K562 (cell line): ENCODE measurements around the gene ANKRD34A. TPM values are rescaled to one million over a fixed set of nuclear protein-coding genes. Genes with fewer than 3 reads are reported as not detected.
A peak's percentile ranks its signal among the peaks of the same experiment; 100 is the strongest.

ENCODE experiments used
- ATAC-seq: fragments of 200-7000 bp; cut with Tn5 transposase; 3 replicates; pipeline ENCODE4 v1.9.1; 2020; ENCODE audit warnings: moderate library complexity
- BruUV-seq: library from RNA; stranded (reverse); fragments of 400-500 nt; replicated peaks from 2 replicates; lab custom pipeline; 2021; lab: Mats Ljungman, UMichigan
- CTCF ChIA-PET: fragments of 300-600 bp; formaldehyde crosslinking; extraction: SDS; loops from one replicate; lab custom pipeline; 2021; ENCODE audit warnings: low intra/inter-chr PET ratio; lab: Yijun Ruan, JAX
- POLR2A ChIA-PET: fragments of 300-600, 350-650 bp; sonication (Branson Sonifier 250); formaldehyde crosslinking; extraction: SDS; loops from one replicate; lab custom pipeline; 2021; ENCODE audit warnings: antibody characterized with exemption, inconsistent platforms; lab: Yijun Ruan, JAX
- DNase-seq, 4 experiments: peaks; one replicate each; pipeline versions ENCODE4 v3.0.0 to v3.0.0-alpha.2; 2011 to 2018; ENCODE audit warnings: low spot score in 3 of 4, mixed read lengths in 3 of 4; ENCODE audit errors: extremely low read depth in 1 of 4
- FAIRE-seq: peaks from 2 replicates; lab custom pipeline; 2011; peaks lifted over from hg19 to GRCh38; lab: Jason Lieb, UNC
- H2AFZ ChIP-seq: 2 replicates; pipeline ENCODE4 v1.6.0; 2011; ENCODE audit warnings: low read depth, low read length, control low read depth, inconsistent platforms
- H3K27ac ChIP-seq: fragments of 200-600 bp; 3 replicates; pipeline ENCODE4 v1.8.0; 2011; ENCODE audit warnings: low read depth, mild to moderate bottlenecking, control low read depth, inconsistent platforms, low read length, moderate library complexity, mixed read lengths; ENCODE audit errors: extremely low read depth
- H3K27me3 ChIP-seq, 2 experiments: fragments of 300-600 bp in 1 of 2; 2 replicates in 1 of 2; 3 replicates in 1 of 2; pipeline versions ENCODE4 v1.6.0 to v1.8.0; 2011; ENCODE audit warnings: inconsistent platforms in 2 of 2, low read length in 2 of 2, mild to moderate bottlenecking in 1 of 2, mixed read lengths in 1 of 2, moderate library complexity in 1 of 2; ENCODE audit not compliant: control insufficient read depth in 2 of 2, insufficient read depth in 2 of 2
- H3K36me3 ChIP-seq: fragments of 300-600 bp; 3 replicates; pipeline ENCODE4 v1.8.0; 2011; ENCODE audit warnings: mild to moderate bottlenecking, low read length, inconsistent platforms; ENCODE audit not compliant: control insufficient read depth, insufficient read depth
- H3K4me1 ChIP-seq, 2 experiments: fragments of 200-600 bp in 1 of 2; replicated peaks in 1 of 2; 2 replicates in 1 of 2; 3 replicates in 1 of 2; pipeline versions ENCODE4 v1.5.1 to v1.8.0; 2011; ENCODE audit warnings: inconsistent platforms in 2 of 2, low read length in 2 of 2, mild to moderate bottlenecking in 1 of 2, mixed read lengths in 1 of 2, moderate library complexity in 1 of 2; ENCODE audit not compliant: control insufficient read depth in 2 of 2, insufficient read depth in 2 of 2
- H3K4me2 ChIP-seq: 2 replicates; pipeline ENCODE4 v1.6.1; 2011; ENCODE audit warnings: low read length, control low read depth, inconsistent platforms, mixed read lengths; ENCODE audit not compliant: insufficient read depth
- H3K4me3 ChIP-seq: fragments of 200-600 bp; sonication (generic), shearing (Covaris generic); 2 replicates; pipeline ENCODE4 v1.5.1; 2016; ENCODE audit warnings: control low read depth, inconsistent platforms
- H3K79me2 ChIP-seq: fragments of 200-600 bp; 3 replicates; pipeline ENCODE4 v1.8.0; 2011; ENCODE audit warnings: low read length, inconsistent platforms; ENCODE audit not compliant: control insufficient read depth, insufficient read depth
- H3K9ac ChIP-seq, 2 experiments: 2 replicates each; pipeline versions ENCODE4 v1.6.0 to v1.6.1; 2011; ENCODE audit warnings: low read depth in 2 of 2, low read length in 2 of 2, control low read depth in 1 of 2, inconsistent platforms in 1 of 2, mild to moderate bottlenecking in 1 of 2, mixed read lengths in 1 of 2; ENCODE audit not compliant: insufficient read depth in 1 of 2
- H3K9me1 ChIP-seq: one replicate; pipeline ENCODE4 v1.6.0; 2011; ENCODE audit warnings: inconsistent platforms, mild to moderate bottlenecking, low read length, moderate library complexity; ENCODE audit not compliant: control insufficient read depth, insufficient read depth
- H3K9me3 ChIP-seq: replicated peaks from 2 replicates; pipeline ENCODE4 v1.5.1; 2011; ENCODE audit warnings: low read depth, low read length, inconsistent platforms; ENCODE audit not compliant: control insufficient read depth, insufficient read depth
- H4K20me1 ChIP-seq: replicated peaks from 2 replicates; pipeline ENCODE4 v1.6.1; 2011; ENCODE audit warnings: low read length, inconsistent platforms, mixed read lengths; ENCODE audit not compliant: control insufficient read depth, insufficient read depth
- ATF1 ChIP-seq, 2 experiments: fragments of 450-650 bp in 1 of 2; IDR thresholded peaks; 2 replicates each; pipeline ENCODE4 v1.6.1; 2016; ENCODE audit warnings: missing compliant biosample characterization in 1 of 2, missing genetic modification characterization in 1 of 2
- BCOR ChIP-seq: fragments of 450-650 bp; IDR thresholded peaks from 2 replicates; pipeline ENCODE4 v1.6.1; 2016
- C11orf30 ChIP-seq: fragments of 450-650 bp; IDR thresholded peaks from 2 replicates; pipeline ENCODE4 v1.6.1; 2016; ENCODE audit warnings: low read depth, mild to moderate bottlenecking
- EGR1 ChIP-seq: fragments of 450-650 bp; conservative IDR thresholded peaks from 2 replicates; pipeline ENCODE4 v1.6.1; 2017; ENCODE audit warnings: mild to moderate bottlenecking
- PCBP1 ChIP-seq: fragments of 200-400 bp; formaldehyde crosslinking; IDR thresholded peaks from 2 replicates; pipeline ENCODE4 v1.6.1; 2018; ENCODE audit warnings: mild to moderate bottlenecking, low read depth, low read length; ENCODE audit not compliant: poor library complexity, severe bottlenecking
- POLR2G ChIP-seq: fragments of 200-400 bp; formaldehyde crosslinking; IDR thresholded peaks from 2 replicates; pipeline ENCODE4 v1.6.1; 2017; ENCODE audit warnings: low read depth, mild to moderate bottlenecking, antibody characterized with exemption, low read length, moderate library complexity
- SAP30 ChIP-seq: fragments of 200-600 bp; sonication (generic); IDR thresholded peaks from 2 replicates; pipeline ENCODE4 v1.6.1; 2012; ENCODE audit warnings: borderline replicate concordance, low read depth, mild to moderate bottlenecking, moderate library complexity, low read length, control low read depth, inconsistent platforms; ENCODE audit not compliant: insufficient read depth, poor library complexity, severe bottlenecking
- TOE1 ChIP-seq, 2 experiments: fragments of 450-650 bp in 1 of 2; sonication (generic) in 1 of 2; formaldehyde crosslinking in 1 of 2; IDR thresholded peaks; 2 replicates each; pipeline versions ENCODE4 v1.7.1 to v1.8.0; 2016 to 2022; ENCODE audit warnings: borderline replicate concordance in 2 of 2, mild to moderate bottlenecking in 2 of 2, antibody characterized with exemption in 1 of 2, inconsistent platforms in 1 of 2, low read depth in 1 of 2, missing genetic modification reagents in 1 of 2, moderate library complexity in 1 of 2
- ZNF263 ChIP-seq: sonication (generic); formaldehyde crosslinking; IDR thresholded peaks from 2 replicates; pipeline ENCODE4 v1.8.0; 2022; ENCODE audit warnings: mild to moderate bottlenecking, missing genetic modification reagents, borderline replicate concordance
- WGBS: fragments of 100-300 bp; shearing (Covaris generic); methylation state at CpG from one replicate; pipeline ENCODE4 v1.1.6; 2016; ENCODE audit warnings: low coverage, mixed read lengths; ENCODE audit not compliant: insufficient coverage; ENCODE audit errors: missing lambda C conversion rate; 5-methylcytosine and 5-hydroxymethylcytosine counted together
- in situ Hi-C: fragments of 300-500 bp; cut with MboI; formaldehyde crosslinking; loops from 4 replicates; pipeline ENCODE4 v1.15.0; 2018; ENCODE audit warnings: inconsistent platforms, mixed read lengths
- intact Hi-C: fragments of 100-400 bp; cut with micrococcal nuclease; formaldehyde crosslinking; loops from 2 replicates; pipeline ENCODE4 v1.14.2; 2022
- polyA plus RNA-seq, 8 experiments: library from polyadenylated mRNA; depleted of rRNA in 4 of 8; stranded (reverse) in 5 of 8; unstranded in 3 of 8; fragments of >200 nt; fragmentation: Nextera tagmentation in 2 of 8; fragmentation: Illumina TruSeq in 1 of 8; extraction: Ambion mirVana in 2 of 8; extraction: Trizol in 1 of 8; gene quantifications; 2 replicates each; pipeline versions ENCODE4 v1.2.1 to v1.2.3, GENCODE V29; 2011 to 2014; ENCODE audit warnings: inconsistent platforms in 1 of 8, missing spikeins in 1 of 8
- total RNA-seq, 7 experiments: library from RNA; depleted of rRNA in 6 of 7; stranded (reverse); fragments of >200 nt in 6 of 7; fragmentation: Illumina TruSeq in 2 of 7; extraction: Trizol in 2 of 7; gene quantifications; 2 replicates each; pipeline versions ENCODE4 v1.2.1 to v1.2.3, GENCODE V29; 2011 to 2021; ENCODE audit warnings: low replicate concordance in 1 of 7
- TF ChIP-seq, protein P1 (sequence below): fragments of 250-450 bp; sonication (Bioruptor Pico); IDR thresholded peaks from 2 replicates; pipeline ENCODE4 v1.4.0; 2020; ENCODE audit warnings: mild to moderate bottlenecking
- TF ChIP-seq, protein P2 (sequence below): fragments of 200-800 bp; sonication (Bioruptor generic); IDR thresholded peaks from 2 replicates; pipeline ENCODE4 v1.6.1; 2017; ENCODE audit warnings: missing genetic modification characterization, missing compliant biosample characterization

The ANKRD34A gene
- total and polyA plus RNA-seq, 9 of the 15 experiments (the other 6 are each of a cell fraction or from before 2014, with no cell fraction given), result 0.06 to 1.6 (median 0.43) TPM

DNA sequence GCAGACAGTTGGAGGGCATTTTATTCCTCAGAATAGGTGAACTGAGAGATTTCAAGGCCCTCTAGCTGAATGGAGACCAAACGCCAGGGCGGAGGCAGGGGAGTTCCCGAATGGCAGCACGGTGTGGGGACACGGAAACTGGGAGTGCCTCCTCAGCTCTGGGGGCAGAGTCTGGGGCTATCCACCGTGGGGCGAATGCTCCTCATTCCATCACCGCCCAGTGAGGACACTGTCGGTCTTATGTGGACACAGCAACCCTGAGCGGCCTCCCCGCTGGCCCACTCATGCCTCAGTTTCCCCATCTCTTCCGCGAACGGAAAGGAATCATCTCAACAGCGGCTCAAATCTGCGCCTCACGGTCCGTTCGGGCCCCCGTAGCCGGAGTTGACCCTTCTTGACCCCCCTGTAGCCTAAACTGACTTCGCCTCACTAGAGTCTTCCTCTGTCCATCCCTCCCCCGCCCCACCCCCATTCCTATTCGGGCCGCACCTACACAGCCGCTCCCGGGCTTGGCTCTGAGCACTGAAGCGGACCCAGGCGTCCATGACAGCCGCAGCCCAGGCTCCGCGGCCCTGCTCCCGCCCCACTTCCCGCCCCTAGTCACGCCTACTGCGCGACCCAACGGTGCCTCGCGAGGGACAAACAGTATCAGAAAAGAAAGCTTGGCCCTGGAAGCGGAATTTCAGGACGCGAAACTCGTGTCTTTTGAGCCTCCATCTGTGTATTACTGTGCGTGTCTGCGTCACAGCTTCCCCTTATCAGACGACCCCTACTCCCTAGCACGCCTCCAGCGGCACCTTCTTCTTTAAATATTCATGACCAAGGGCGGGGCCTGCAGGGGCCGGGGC is 46.0 kb downstream of the ANKRD34A start, which contains the start of gene PEX11B:
Gene PEX11B (minus strand): TSS at position 574 of the 848 bp plus-strand sequence. CDS start 29 bp downstream, at position 545.
- DNase-seq, result peak; percentile 84 to 92 (median 88)
- H3K4me3 ChIP-seq, result peak within 1 kb of the TSS; percentile 63
- H3K36me3 ChIP-seq, result peaks cover 21% of the 10 kb centered on the region; the same call in 2 of the 3 replicates
- peaks cover 8% of the 10 kb centered on the region for H3K79me2 ChIP-seq
- H3K27ac ChIP-seq, result peak within 1 kb of the TSS; percentile 96
- H3K9ac ChIP-seq, result peak within 1 kb of the TSS; percentile 85 to 90
- BruUV-seq, result no TSS peak
- no peaks in the 10 kb centered on the region for H3K9me3 ChIP-seq
- H3K27me3 ChIP-seq, result no peaks in the 10 kb centered on the region
- FAIRE-seq, result peak; percentile 84
- in situ Hi-C loops, result no loop called here
- H2AFZ ChIP-seq, result peak within 1 kb of the TSS; percentile 98
- POLR2A ChIA-PET, result interaction anchor here (0.9 to 2.3 kb wide), 9 partner anchors 9 to 98 kb away, joined by 3 to 18 read pairs (median 5); partner anchors contain the start of genes ANKRD34A, PIAS3, POLR3GL and RBM8A
- no peaks in the 10 kb centered on the region for H3K9me1 ChIP-seq
- peak within 1 kb of the TSS; percentile 93 for H3K4me2 ChIP-seq
- CTCF ChIA-PET, result interaction anchor here (0.7 kb wide), 1 partner anchor 95 kb away, joined by 3 read pairs; no protein-coding TSS in a partner anchor
- intact Hi-C loops, result no loop called here
- WGBS, result 0% methylated on average over 46 of the region's 51 CpGs
- H4K20me1 ChIP-seq, result no peaks in the 10 kb centered on the region
- peaks cover 7 to 23% of the 10 kb centered on the region in 2 experiments; a peak in 4 of 5 replicates for H3K4me1 ChIP-seq
- peak; percentile 86 for ATAC-seq
- peak; percentile 47 for TF ChIP-seq SAP30
- TF ChIP-seq C11orf30, result peak; percentile 76
- peak; percentile 92 for TF ChIP-seq TOE1 (IDR thresholded peaks at IDR 0.05; ENCODE audit: borderline replicate concordance)
- no peak for TF ChIP-seq TOE1 (CRISPR knock-in tag; IDR thresholded peaks at IDR 0.05; ENCODE audit: borderline replicate concordance, low read depth)
- TF ChIP-seq PCBP1, result peak; percentile 53
- TF ChIP-seq, protein P1, sequence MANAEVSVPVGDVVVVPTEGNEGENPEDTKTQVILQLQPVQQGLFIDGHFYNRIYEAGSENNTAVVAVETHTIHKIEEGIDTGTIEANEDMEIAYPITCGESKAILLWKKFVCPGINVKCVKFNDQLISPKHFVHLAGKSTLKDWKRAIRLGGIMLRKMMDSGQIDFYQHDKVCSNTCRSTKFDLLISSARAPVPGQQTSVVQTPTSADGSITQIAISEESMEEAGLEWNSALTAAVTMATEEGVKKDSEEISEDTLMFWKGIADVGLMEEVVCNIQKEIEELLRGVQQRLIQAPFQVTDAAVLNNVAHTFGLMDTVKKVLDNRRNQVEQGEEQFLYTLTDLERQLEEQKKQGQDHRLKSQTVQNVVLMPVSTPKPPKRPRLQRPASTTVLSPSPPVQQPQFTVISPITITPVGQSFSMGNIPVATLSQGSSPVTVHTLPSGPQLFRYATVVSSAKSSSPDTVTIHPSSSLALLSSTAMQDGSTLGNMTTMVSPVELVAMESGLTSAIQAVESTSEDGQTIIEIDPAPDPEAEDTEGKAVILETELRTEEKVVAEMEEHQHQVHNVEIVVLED (CRISPR knock-in tag), result peak; percentile 44
- peak; percentile 58; the same call in 1 of the 2 replicates for TF ChIP-seq BCOR
- TF ChIP-seq POLR2G, result peak; percentile 83
- no peak for TF ChIP-seq EGR1
- TF ChIP-seq ZNF263, result peak; percentile 59
- TF ChIP-seq ATF1 (CRISPR knock-in tag; IDR thresholded peaks at IDR 0.05), result no peak
- TF ChIP-seq ATF1 (tag; IDR thresholded peaks at IDR 0.05), result peak; percentile 68
- TF ChIP-seq, protein P2, sequence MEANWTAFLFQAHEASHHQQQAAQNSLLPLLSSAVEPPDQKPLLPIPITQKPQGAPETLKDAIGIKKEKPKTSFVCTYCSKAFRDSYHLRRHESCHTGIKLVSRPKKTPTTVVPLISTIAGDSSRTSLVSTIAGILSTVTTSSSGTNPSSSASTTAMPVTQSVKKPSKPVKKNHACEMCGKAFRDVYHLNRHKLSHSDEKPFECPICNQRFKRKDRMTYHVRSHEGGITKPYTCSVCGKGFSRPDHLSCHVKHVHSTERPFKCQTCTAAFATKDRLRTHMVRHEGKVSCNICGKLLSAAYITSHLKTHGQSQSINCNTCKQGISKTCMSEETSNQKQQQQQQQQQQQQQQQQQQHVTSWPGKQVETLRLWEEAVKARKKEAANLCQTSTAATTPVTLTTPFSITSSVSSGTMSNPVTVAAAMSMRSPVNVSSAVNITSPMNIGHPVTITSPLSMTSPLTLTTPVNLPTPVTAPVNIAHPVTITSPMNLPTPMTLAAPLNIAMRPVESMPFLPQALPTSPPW (CRISPR knock-in tag), result peak; percentile 39; the same call in 1 of the 2 replicates
